HEK293 (cell line): ENCODE measurements around the gene SLC19A1.

ENCODE experiments used
- CTCF ChIA-PET: fragments of 350-600 bp; formaldehyde crosslinking; extraction: SDS; loops from one replicate; lab custom pipeline; 2021; ENCODE audit warnings: antibody characterized with exemption; lab: Yijun Ruan, JAX
- POLR2A ChIA-PET: fragments of 300-600 bp; formaldehyde crosslinking; extraction: SDS; loops from one replicate; lab custom pipeline; 2020; ENCODE audit warnings: antibody characterized with exemption, inconsistent platforms; lab: Yijun Ruan, JAX
- H3K27ac ChIP-seq: fragments of 200-500 bp; sonication (Bioruptor generic); 2 replicates; pipeline ENCODE4 v1.5.1; 2014; ENCODE audit warnings: low read depth, low read length, control low read depth, inconsistent platforms; ENCODE audit errors: extremely low read depth
- H3K36me3 ChIP-seq, 2 experiments: fragments of 200-500 bp in 1 of 2; sonication (Bioruptor generic) in 1 of 2; 1 replicate in 1 of 2; 2 replicates in 1 of 2; pipeline ENCODE4 v1.5.1; 2014 to 2017; ENCODE audit warnings: inconsistent platforms in 2 of 2, low read length in 2 of 2; ENCODE audit not compliant: control insufficient read depth in 2 of 2, insufficient read depth in 1 of 2
- H3K4me1 ChIP-seq: fragments of 200-500 bp; sonication (Bioruptor generic); 2 replicates; pipeline ENCODE4 v1.5.1; 2014; ENCODE audit warnings: mild to moderate bottlenecking, low read length, inconsistent platforms; ENCODE audit not compliant: control insufficient read depth, insufficient read depth
- H3K4me3 ChIP-seq: 2 replicates; pipeline ENCODE4 v1.5.1; 2011; ENCODE audit warnings: low read depth, mild to moderate bottlenecking, control low read depth, low read length, moderate library complexity
- H3K9me3 ChIP-seq: fragments of 200-500 bp; sonication (Bioruptor generic); 2 replicates; pipeline ENCODE4 v1.5.1; 2014; ENCODE audit warnings: low read depth, low read length, inconsistent platforms; ENCODE audit not compliant: control insufficient read depth, insufficient read depth
- REPIN1 ChIP-seq: fragments of 450-650 bp; formaldehyde crosslinking; IDR thresholded peaks from 2 replicates; pipeline ENCODE4 v1.5.1; 2017; ENCODE audit warnings: missing biosample characterization, missing genetic modification characterization, low read depth
- ZFP69B ChIP-seq: fragments of 450-650 bp; formaldehyde crosslinking; IDR thresholded peaks from 2 replicates; pipeline ENCODE4 v1.5.1; 2016; ENCODE audit warnings: missing biosample characterization, missing genetic modification characterization
- ZNF324 ChIP-seq: fragments of 450-650 bp; formaldehyde crosslinking; IDR thresholded peaks from 2 replicates; pipeline ENCODE4 v1.5.1; 2016; ENCODE audit warnings: missing biosample characterization, missing genetic modification characterization
- ZNF37A ChIP-seq: fragments of 450-650 bp; IDR thresholded peaks from 2 replicates; pipeline ENCODE4 v1.5.1; 2018; ENCODE audit warnings: missing biosample characterization, missing genetic modification characterization
- ZNF548 ChIP-seq: fragments of 450-650 bp; formaldehyde crosslinking; IDR thresholded peaks from 2 replicates; pipeline ENCODE4 v1.5.1; 2016; ENCODE audit warnings: missing biosample characterization, missing genetic modification characterization
- ZNF561 ChIP-seq: fragments of 450-650 bp; IDR thresholded peaks from 2 replicates; pipeline ENCODE4 v1.5.1; 2018; ENCODE audit warnings: missing biosample characterization, missing genetic modification characterization, borderline replicate concordance
- ZNF571 ChIP-seq: fragments of 450-650 bp; formaldehyde crosslinking; IDR thresholded peaks from 2 replicates; pipeline ENCODE4 v1.5.0; 2017; ENCODE audit warnings: missing biosample characterization, missing genetic modification characterization
- ZNF585B ChIP-seq: fragments of 450-650 bp; formaldehyde crosslinking; IDR thresholded peaks from 2 replicates; pipeline ENCODE4 v1.5.1; 2016; ENCODE audit warnings: missing biosample characterization, missing genetic modification characterization
- ZNF596 ChIP-seq: fragments of 450-650 bp; IDR thresholded peaks from 2 replicates; pipeline ENCODE4 v1.5.0; 2018; ENCODE audit warnings: missing biosample characterization, mild to moderate bottlenecking, missing genetic modification characterization, moderate library complexity
- ZNF600 ChIP-seq: fragments of 450-650 bp; formaldehyde crosslinking; IDR thresholded peaks from 2 replicates; pipeline ENCODE4 v1.5.1; 2016; ENCODE audit warnings: missing biosample characterization, missing genetic modification characterization
- ZNF747 ChIP-seq: fragments of 450-650 bp; formaldehyde crosslinking; IDR thresholded peaks from 2 replicates; pipeline ENCODE4 v1.5.1; 2016; ENCODE audit warnings: missing biosample characterization, missing genetic modification characterization
- TF ChIP-seq, protein P1 (sequence below): fragments of 450-650 bp; formaldehyde crosslinking; IDR thresholded peaks from 2 replicates; pipeline ENCODE4 v1.5.1; 2016; ENCODE audit warnings: missing biosample characterization, missing genetic modification characterization, low read depth
- TF ChIP-seq, protein P2 (sequence below): fragments of 450-650 bp; formaldehyde crosslinking; optimal IDR thresholded peaks from 2 replicates; pipeline ENCODE3; 2016; ENCODE audit warnings: missing biosample characterization, mild to moderate bottlenecking, missing genetic modification characterization
- TF ChIP-seq, protein P3 (sequence below): fragments of 450-650 bp; formaldehyde crosslinking; IDR thresholded peaks from 2 replicates; pipeline ENCODE4 v1.5.0; 2017; ENCODE audit warnings: missing biosample characterization, missing genetic modification characterization, borderline replicate concordance

The SLC19A1 gene

DNA sequence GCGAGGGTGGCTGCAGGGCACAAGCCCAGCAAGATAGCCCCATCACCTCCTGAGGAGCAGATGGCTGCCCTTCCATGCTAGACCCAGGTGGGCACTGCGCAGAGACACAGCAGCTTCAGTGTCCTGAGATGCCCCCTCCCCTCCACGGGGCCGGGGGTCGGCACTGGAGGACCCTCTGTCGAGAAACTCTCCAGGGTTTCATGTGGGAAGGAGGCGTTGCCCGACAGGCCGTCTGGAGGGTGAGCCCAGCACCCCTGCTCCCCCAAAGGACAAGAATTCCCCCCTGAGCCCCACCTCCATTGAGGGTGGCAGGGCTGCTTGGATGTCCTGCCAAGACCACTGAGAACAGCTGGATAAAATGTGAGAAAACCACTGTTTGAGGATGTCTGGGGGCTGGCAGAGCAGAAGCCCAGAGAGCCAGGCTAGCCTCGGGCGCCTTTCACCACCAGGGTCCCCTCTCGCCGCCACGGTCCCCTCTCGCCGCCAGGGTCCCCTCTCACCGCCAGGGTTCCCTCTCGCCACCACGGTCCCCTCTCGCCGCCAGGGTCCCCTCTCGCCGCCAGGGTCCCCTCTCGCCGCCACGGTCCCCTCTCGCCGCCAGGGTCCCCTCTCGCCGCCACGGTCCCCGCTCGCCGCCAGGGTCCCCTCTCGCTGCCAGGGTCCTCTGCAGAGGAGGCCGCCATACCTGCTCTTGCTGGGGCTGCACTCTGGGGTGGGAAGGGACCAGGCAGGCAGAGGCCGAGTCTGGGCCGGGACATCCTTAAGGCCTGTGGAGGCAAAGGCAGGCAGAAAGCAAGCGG is 44.2 kb downstream of the SLC19A1 start:
- POLR2A ChIA-PET = no interaction called here
- Histone ChIP-seq H3K27ac (no peak overlapping the region), H3K4me1 (no peaks in the 10 kb centered on the region), H3K4me3 (no peak overlapping the region), H3K9me3 (no peaks in the 10 kb centered on the region), H3K36me3 (peaks cover 0 to 42% of the 10 kb centered on the region in 2 experiments; a peak in 1 of 3 replicates)
- CTCF ChIA-PET = no interaction called here
- TF ChIP-seq ZNF561 (tag by site-specific recombination) (no peak), ZFP69B (tag by site-specific recombination) (no peak), ZNF600 (tag by site-specific recombination) (no peak), ZNF596 (tag by site-specific recombination) (no peak), ZNF585B (no peak), ZNF571 (tag by site-specific recombination) (no peak), ZNF324 (no peak), ZNF548 (no peak), ZNF37A (tag by site-specific recombination) (no peak)

DNA sequence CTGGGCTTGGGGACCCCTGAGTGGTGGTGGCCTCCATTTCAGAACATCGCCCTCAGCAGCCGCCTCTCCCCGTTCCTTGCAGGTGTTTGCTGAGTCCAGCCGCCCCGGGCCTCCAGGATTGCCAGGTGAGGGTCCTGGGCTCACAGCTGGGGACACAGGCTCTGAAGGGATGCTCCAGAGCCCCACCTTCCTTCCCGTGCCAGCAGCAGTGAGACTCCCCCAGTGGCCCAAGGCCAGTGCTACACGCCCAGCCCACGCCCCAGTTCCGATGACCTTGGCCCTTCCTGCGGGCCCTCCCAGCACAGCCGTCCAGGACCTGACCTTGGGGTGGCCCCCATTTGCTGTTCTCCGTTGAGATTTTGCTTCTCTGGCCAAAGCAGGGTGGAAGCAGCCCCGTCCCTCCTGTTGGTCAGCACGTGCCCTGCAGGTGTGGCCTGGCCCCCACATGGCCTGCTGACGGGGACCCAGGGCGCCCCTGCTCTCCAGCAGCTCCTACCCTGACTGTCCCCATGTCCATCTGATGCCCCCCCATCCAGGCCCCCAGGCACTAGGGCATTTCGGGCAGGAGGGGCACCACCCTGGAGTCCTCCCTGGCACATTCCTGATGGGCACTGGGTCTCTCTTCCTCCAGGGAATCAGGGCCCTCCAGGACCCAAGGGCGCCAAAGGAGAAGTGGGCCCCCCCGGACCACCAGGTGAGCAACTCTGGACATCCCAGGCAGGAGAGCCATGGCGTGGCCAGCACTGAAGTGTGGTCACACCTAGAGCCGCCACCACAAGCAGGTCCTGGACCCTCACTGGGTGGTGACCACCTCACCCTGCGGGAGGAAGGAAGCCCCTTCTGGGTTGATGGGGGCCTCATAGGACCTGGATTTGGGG is 45.0 kb downstream of the SLC19A1 start:
- no peaks in the 10 kb centered on the region for H3K9me3 ChIP-seq
- H3K4me3 ChIP-seq = no peak overlapping the region
- peaks cover 0 to 42% of the 10 kb centered on the region in 2 experiments; a peak in 1 of 3 replicates for H3K36me3 ChIP-seq
- ChIA-PET POLR2A (no interaction called here), CTCF (no interaction called here)
- H3K27ac ChIP-seq = no peak overlapping the region
- TF ChIP-seq, protein P1, sequence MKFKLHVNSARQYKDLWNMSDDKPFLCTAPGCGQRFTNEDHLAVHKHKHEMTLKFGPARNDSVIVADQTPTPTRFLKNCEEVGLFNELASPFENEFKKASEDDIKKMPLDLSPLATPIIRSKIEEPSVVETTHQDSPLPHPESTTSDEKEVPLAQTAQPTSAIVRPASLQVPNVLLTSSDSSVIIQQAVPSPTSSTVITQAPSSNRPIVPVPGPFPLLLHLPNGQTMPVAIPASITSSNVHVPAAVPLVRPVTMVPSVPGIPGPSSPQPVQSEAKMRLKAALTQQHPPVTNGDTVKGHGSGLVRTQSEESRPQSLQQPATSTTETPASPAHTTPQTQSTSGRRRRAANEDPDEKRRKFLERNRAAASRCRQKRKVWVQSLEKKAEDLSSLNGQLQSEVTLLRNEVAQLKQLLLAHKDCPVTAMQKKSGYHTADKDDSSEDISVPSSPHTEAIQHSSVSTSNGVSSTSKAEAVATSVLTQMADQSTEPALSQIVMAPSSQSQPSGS (tag by site-specific recombination) = no peak
- TF ChIP-seq, protein P2, sequence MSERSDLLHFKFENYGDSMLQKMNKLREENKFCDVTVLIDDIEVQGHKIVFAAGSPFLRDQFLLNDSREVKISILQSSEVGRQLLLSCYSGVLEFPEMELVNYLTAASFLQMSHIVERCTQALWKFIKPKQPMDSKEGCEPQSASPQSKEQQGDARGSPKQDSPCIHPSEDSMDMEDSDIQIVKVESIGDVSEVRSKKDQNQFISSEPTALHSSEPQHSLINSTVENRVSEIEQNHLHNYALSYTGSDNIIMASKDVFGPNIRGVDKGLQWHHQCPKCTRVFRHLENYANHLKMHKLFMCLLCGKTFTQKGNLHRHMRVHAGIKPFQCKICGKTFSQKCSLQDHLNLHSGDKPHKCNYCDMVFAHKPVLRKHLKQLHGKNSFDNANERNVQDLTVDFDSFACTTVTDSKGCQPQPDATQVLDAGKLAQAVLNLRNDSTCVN (tag by site-specific recombination) = no peak
- TF ChIP-seq, protein P3, sequence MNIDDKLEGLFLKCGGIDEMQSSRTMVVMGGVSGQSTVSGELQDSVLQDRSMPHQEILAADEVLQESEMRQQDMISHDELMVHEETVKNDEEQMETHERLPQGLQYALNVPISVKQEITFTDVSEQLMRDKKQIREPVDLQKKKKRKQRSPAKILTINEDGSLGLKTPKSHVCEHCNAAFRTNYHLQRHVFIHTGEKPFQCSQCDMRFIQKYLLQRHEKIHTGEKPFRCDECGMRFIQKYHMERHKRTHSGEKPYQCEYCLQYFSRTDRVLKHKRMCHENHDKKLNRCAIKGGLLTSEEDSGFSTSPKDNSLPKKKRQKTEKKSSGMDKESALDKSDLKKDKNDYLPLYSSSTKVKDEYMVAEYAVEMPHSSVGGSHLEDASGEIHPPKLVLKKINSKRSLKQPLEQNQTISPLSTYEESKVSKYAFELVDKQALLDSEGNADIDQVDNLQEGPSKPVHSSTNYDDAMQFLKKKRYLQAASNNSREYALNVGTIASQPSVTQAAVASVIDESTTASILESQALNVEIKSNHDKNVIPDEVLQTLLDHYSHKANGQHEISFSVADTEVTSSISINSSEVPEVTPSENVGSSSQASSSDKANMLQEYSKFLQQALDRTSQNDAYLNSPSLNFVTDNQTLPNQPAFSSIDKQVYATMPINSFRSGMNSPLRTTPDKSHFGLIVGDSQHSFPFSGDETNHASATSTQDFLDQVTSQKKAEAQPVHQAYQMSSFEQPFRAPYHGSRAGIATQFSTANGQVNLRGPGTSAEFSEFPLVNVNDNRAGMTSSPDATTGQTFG (tag by site-specific recombination) = no peak
- TF ChIP-seq ZNF747 (tag by site-specific recombination) = no peak
- no peak for TF ChIP-seq REPIN1 (tag by site-specific recombination)
- TF ChIP-seq, all 188 proteins: peak for 0
- H3K4me1 ChIP-seq = no peaks in the 10 kb centered on the region
